DND-41 (cell line): ENCODE data around the gene BAIAP2L1.

ENCODE experiments used
- CTCF ChIP-seq: IDR thresholded peaks from 2 replicates; pipeline ENCODE4 v1.5.1; 2012; ENCODE audit warnings: borderline replicate concordance, low read length, moderate library complexity, mild to moderate bottlenecking; ENCODE audit not compliant: poor library complexity, severe bottlenecking; ENCODE audit errors: extremely low read depth
- EZH2 ChIP-seq: IDR thresholded peaks from 3 replicates; pipeline ENCODE4 v1.6.1; 2012; ENCODE audit warnings: borderline replicate concordance, low read depth, mild to moderate bottlenecking, moderate library complexity, low read length, inconsistent platforms; ENCODE audit not compliant: severe bottlenecking

- no peak for TF ChIP-seq CTCF
- TF ChIP-seq EZH2: no peak
Observed at GRCh38 chr7:98395481-98395880, 5.4 kb downstream of the BAIAP2L1 start.
